HFFc6 (cell line): ENCODE measurements around the gene FAM163B. TPM values are rescaled to one million over a fixed set of nuclear protein-coding genes. Genes with fewer than 3 reads are reported as not detected.

Source experiments
- DNase-seq: peaks from one replicate; pipeline ENCODE4 v3.0.0-alpha.2; 2018
- H3K27ac Mint-ChIP-seq: 2 replicates; pipeline ENCODE4 v1.8.0; 2020; ENCODE audit warnings: mild to moderate bottlenecking, mixed read lengths
- H3K27me3 Mint-ChIP-seq: 2 replicates; pipeline ENCODE4 v1.8.0; 2021; ENCODE audit warnings: mild to moderate bottlenecking, moderate library complexity, mixed read lengths; ENCODE audit not compliant: insufficient read depth
- H3K36me3 Mint-ChIP-seq: 2 replicates; pipeline ENCODE4 v1.8.0; 2021; ENCODE audit warnings: low read depth, mixed read lengths
- H3K4me1 Mint-ChIP-seq: 2 replicates; pipeline ENCODE4 v1.8.0; 2020; ENCODE audit warnings: low read depth, mixed read lengths
- H3K4me3 Mint-ChIP-seq: 2 replicates; pipeline ENCODE4 v1.8.0; 2020; ENCODE audit warnings: mild to moderate bottlenecking, moderate library complexity, mixed read lengths
- H3K9me3 Mint-ChIP-seq: 2 replicates; pipeline ENCODE4 v1.8.0; 2020; ENCODE audit warnings: mild to moderate bottlenecking, mixed read lengths
- total RNA-seq, 6 experiments: library from RNA; stranded (reverse); fragmentation: NEBNext Ultra II Directional; extraction: Animal tissue kit (Norgen Biotek cat#: 25700); gene quantifications; 2 replicates in 1 of 6; 3 replicates in 5 of 6; pipeline ENCODE4 v1.2.3, GENCODE V29; 2021
- TF ChIP-seq, protein P1 (sequence below): fragments of 200-600 bp; sonication (generic); IDR thresholded peaks from 2 replicates; pipeline ENCODE4 v1.5.0; 2021; ENCODE audit warnings: antibody characterized with exemption, mild to moderate bottlenecking

The FAM163B gene
- total RNA-seq, 6 experiments from 2014 or later: not detected

DNA sequence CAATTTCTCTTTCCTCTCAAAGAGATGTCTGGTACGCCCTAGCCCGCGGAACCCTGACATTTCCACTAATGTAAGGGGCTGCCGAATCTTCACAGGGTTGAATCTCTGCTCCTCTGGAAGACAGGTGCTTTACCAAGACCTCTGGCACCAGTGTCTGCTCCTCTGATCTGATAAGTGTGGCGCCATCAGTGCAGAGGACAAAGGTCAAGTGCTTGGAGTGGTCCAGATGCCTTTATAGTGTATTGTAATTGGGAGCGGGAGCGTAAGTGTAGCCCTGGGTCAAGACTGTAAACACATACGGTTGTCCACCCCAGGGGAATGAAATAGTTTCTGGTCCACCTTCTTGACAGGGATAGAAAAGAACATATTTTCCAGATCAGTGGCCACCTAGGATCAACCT is 57.0 kb downstream of the FAM163B start:
- H3K27me3 Mint-ChIP-seq: peaks cover 28% of the 10 kb centered on the region
- no peak for DNase-seq
- H3K4me3 Mint-ChIP-seq: no peak overlapping the region
- H3K36me3 Mint-ChIP-seq: no peaks in the 10 kb centered on the region
- H3K4me1 Mint-ChIP-seq: no peaks in the 10 kb centered on the region
- no peak overlapping the region for H3K27ac Mint-ChIP-seq
- no peaks in the 10 kb centered on the region for H3K9me3 Mint-ChIP-seq
- TF ChIP-seq, protein P1, sequence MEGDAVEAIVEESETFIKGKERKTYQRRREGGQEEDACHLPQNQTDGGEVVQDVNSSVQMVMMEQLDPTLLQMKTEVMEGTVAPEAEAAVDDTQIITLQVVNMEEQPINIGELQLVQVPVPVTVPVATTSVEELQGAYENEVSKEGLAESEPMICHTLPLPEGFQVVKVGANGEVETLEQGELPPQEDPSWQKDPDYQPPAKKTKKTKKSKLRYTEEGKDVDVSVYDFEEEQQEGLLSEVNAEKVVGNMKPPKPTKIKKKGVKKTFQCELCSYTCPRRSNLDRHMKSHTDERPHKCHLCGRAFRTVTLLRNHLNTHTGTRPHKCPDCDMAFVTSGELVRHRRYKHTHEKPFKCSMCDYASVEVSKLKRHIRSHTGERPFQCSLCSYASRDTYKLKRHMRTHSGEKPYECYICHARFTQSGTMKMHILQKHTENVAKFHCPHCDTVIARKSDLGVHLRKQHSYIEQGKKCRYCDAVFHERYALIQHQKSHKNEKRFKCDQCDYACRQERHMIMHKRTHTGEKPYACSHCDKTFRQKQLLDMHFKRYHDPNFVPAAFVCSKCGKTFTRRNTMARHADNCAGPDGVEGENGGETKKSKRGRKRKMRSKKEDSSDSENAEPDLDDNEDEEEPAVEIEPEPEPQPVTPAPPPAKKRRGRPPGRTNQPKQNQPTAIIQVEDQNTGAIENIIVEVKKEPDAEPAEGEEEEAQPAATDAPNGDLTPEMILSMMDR: no peak

DNA sequence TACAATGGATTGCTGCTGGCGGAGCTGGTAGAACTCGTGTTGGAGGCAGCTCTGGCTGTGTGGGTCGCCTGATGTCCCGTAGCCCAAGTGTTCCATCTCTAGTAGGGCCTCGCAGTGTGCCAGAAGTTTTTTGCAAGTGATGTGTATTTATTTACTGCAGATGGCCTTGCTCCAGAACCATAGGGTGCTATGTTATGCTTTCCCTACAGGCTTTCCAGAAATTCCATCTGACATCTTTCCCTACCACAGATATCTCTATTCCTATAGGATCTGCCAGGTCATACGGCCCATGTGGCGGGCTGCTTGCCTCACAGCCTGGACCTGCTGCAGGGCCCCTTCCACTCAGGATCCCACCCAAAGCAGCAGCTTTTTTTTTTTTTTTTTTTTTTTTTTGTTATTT is 57.7 kb downstream of the FAM163B start:
- no peaks in the 10 kb centered on the region for H3K9me3 Mint-ChIP-seq
- no peak for DNase-seq
- H3K27ac Mint-ChIP-seq: no peak overlapping the region
- no peak overlapping the region for H3K4me3 Mint-ChIP-seq
- TF ChIP-seq, protein P1: no peak
- H3K4me1 Mint-ChIP-seq: no peaks in the 10 kb centered on the region
- peaks cover 29% of the 10 kb centered on the region for H3K27me3 Mint-ChIP-seq
- no peaks in the 10 kb centered on the region for H3K36me3 Mint-ChIP-seq

DNA sequence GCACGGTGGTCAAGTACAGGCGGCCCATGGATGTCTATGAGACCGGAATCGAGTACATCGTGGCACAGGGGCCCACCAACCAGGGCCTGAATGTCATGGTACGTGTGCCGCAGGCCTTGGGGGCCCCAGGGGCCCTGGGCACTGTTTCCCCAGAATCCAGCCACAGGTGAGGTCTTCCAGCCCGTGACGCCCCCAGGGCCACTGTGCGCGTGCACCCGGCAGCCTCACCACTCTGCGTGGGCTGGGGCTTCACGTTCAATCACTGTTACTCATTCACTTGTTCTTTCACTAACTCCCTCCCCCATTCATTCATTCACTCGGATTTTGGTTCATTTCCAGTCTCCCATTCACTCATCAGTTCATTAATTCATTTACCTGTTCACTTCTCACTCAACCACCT is 62.1 kb downstream of the FAM163B start:
- H3K9me3 Mint-ChIP-seq: no peaks in the 10 kb centered on the region
- H3K4me1 Mint-ChIP-seq: no peaks in the 10 kb centered on the region
- H3K27me3 Mint-ChIP-seq: peaks cover 49% of the 10 kb centered on the region
- TF ChIP-seq, protein P1: no peak
- H3K36me3 Mint-ChIP-seq: no peaks in the 10 kb centered on the region
- H3K27ac Mint-ChIP-seq: no peak overlapping the region
- DNase-seq: no peak
- H3K4me3 Mint-ChIP-seq: no peak overlapping the region

DNA sequence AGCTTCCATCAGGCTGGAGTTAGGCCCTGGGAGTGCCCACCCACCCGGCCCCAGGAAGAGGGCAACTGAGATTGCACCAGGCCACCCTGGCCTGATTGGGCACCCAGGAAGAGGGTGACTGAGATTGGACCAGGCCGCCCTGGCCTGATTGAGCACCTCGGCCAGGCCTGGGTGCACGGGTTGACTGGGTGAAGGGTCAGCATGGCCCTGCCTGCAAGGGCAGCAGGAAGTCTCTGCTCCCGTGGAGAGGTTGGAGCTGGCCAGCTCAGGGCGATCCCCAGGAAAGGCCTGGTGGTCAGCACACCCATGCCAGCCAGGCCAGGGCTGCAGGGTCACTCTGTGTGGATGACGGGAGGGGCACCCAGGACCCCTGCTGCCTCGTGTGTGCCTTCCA is 62.9 kb downstream of the FAM163B start:
- peaks cover 49% of the 10 kb centered on the region for H3K27me3 Mint-ChIP-seq
- H3K36me3 Mint-ChIP-seq: no peaks in the 10 kb centered on the region
- no peak overlapping the region for H3K4me3 Mint-ChIP-seq
- no peaks in the 10 kb centered on the region for H3K9me3 Mint-ChIP-seq
- TF ChIP-seq, protein P1: no peak
- DNase-seq: no peak
- no peak overlapping the region for H3K27ac Mint-ChIP-seq
- H3K4me1 Mint-ChIP-seq: no peaks in the 10 kb centered on the region

DNA sequence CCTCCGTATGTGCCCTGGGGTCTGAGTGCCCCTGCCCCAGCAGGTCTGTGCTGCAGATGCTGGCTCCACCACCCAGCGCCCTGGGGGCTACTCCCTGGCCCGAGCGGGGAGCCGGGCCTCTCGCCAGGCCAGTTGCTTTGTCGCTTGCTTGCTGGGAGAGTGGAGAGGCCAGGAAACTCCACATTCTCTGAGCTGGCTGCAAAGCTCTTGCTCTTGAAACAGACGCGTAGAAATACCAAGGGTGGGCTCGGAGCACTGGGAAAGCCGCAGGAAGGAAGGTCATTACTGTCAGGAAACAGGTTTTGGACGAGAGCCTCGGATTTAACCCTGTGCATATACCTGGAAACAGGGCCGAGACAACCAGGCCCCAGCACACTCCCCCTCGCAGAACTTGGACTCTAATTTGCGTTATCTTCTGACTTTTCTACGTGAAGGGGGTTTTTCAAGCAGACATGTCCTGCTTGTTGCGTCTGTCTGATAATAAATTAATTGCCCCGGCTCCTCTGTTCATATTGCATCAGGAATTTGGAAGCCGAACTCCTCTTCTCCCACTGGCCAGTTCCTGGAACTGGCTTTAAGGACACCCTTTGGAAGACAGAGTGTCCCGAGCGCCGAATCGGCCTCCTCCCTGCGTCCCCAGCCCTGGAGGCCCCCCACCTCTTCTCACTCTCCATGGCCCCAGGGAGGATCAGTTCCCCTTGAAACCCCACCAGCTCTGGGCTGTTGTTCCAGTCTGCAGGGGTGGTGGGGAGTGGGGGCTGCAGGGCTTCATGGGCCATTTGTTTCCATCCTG is 63.5 kb downstream of the FAM163B start:
- no peaks in the 10 kb centered on the region for H3K4me1 Mint-ChIP-seq
- TF ChIP-seq, protein P1: no peak
- no peak overlapping the region for H3K4me3 Mint-ChIP-seq
- no peak for DNase-seq
- H3K36me3 Mint-ChIP-seq: no peaks in the 10 kb centered on the region
- peaks cover 46% of the 10 kb centered on the region for H3K27me3 Mint-ChIP-seq
- no peaks in the 10 kb centered on the region for H3K9me3 Mint-ChIP-seq
- no peak overlapping the region for H3K27ac Mint-ChIP-seq
